Osteoblast (primary cell): ENCODE measurements around the gene CRIP3. TPM values are rescaled to one million over a fixed set of nuclear protein-coding genes. Genes with fewer than 3 reads are reported as not detected.

Experiments
- DNase-seq: peaks from one replicate; pipeline ENCODE4 v3.0.0; 2011; ENCODE audit warnings: low spot score, mixed read lengths; ENCODE audit not compliant: insufficient read length; ENCODE audit errors: missing footprints
- H2AFZ ChIP-seq: 2 replicates; pipeline ENCODE4 v1.6.0; 2011; ENCODE audit warnings: mild to moderate bottlenecking, low read length
- H3K27ac ChIP-seq: 2 replicates; pipeline ENCODE4 v1.5.1; 2011; ENCODE audit warnings: mild to moderate bottlenecking, low read depth, low read length, moderate library complexity
- H3K27me3 ChIP-seq: 2 replicates; pipeline ENCODE4 v1.6.0; 2012; ENCODE audit warnings: mild to moderate bottlenecking, control low read depth, inconsistent platforms, low read length, moderate library complexity; ENCODE audit not compliant: insufficient read depth
- H3K36me3 ChIP-seq: 2 replicates; pipeline ENCODE4 v1.5.1; 2011; ENCODE audit warnings: mild to moderate bottlenecking, low read length, control low read depth, moderate library complexity; ENCODE audit not compliant: insufficient read depth
- H3K4me1 ChIP-seq: 2 replicates; pipeline ENCODE4 v1.5.1; 2011; ENCODE audit warnings: mild to moderate bottlenecking, low read length, control low read depth, moderate library complexity; ENCODE audit not compliant: insufficient read depth
- H3K4me2 ChIP-seq: 2 replicates; pipeline ENCODE4 v1.6.0; 2011; ENCODE audit warnings: mild to moderate bottlenecking, low read length; ENCODE audit not compliant: insufficient read depth
- H3K4me3 ChIP-seq: fragments of 200-600 bp; sonication (generic); 3 replicates; pipeline ENCODE4 v1.5.1; 2012; ENCODE audit warnings: mild to moderate bottlenecking, low read length, inconsistent platforms; ENCODE audit not compliant: insufficient read depth
- H3K79me2 ChIP-seq: 2 replicates; pipeline ENCODE4 v1.6.0; 2012; ENCODE audit warnings: mild to moderate bottlenecking, low read length, control low read depth, inconsistent platforms; ENCODE audit not compliant: insufficient read depth
- H3K9me3 ChIP-seq: 2 replicates; pipeline ENCODE4 v1.5.1; 2011; ENCODE audit warnings: low read depth, low read length, control low read depth
- H4K20me1 ChIP-seq: 2 replicates; pipeline ENCODE4 v1.6.0; 2012; ENCODE audit warnings: mild to moderate bottlenecking, low read length, control low read depth; ENCODE audit not compliant: insufficient read depth
- total RNA-seq: library from RNA; depleted of rRNA; stranded (reverse); fragments of >200 nt; gene quantifications from 2 replicates; pipeline ENCODE4 v1.2.3, GENCODE V29; 2012
- TF ChIP-seq, protein P1 (sequence below): IDR thresholded peaks from 2 replicates; pipeline ENCODE4 v1.5.1; 2011; ENCODE audit warnings: mild to moderate bottlenecking, low read depth, low read length, moderate library complexity; ENCODE audit errors: extremely low read depth

Gene CRIP3
- total RNA-seq, 1 donor = not detected

DNA sequence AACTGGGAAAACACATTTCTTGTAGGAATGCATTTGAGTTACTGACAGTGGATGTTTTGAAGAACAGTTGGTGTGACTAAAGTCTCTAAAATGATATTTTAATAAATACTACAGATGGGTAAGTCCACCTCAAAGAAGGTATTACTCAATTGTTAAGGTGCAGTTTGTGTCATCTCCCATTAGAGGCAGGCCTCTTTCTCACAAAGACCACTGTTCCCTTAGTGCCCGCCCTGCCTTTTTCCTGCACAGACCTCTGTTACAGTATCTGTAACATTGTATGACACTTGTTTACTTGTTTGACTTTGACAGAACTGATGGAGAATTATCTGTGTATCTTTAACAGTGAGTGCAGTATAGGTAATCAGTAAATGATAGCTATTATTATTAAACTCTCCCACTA is 5.2 kb upstream of the CRIP3 start:
- Histone ChIP-seq H3K4me1 (peaks cover 2% of the 10 kb centered on the region), H3K9me3 (no peaks in the 10 kb centered on the region), H3K4me3 (no peak overlapping the region), H2AFZ (no peak overlapping the region), H3K79me2 (no peaks in the 10 kb centered on the region), H3K4me2 (no peak overlapping the region), H4K20me1 (no peaks in the 10 kb centered on the region), H3K27me3 (peaks cover 3% of the 10 kb centered on the region), H3K27ac (no peak overlapping the region), H3K36me3 (no peaks in the 10 kb centered on the region)
- no peak for DNase-seq
- TF ChIP-seq, protein P1, sequence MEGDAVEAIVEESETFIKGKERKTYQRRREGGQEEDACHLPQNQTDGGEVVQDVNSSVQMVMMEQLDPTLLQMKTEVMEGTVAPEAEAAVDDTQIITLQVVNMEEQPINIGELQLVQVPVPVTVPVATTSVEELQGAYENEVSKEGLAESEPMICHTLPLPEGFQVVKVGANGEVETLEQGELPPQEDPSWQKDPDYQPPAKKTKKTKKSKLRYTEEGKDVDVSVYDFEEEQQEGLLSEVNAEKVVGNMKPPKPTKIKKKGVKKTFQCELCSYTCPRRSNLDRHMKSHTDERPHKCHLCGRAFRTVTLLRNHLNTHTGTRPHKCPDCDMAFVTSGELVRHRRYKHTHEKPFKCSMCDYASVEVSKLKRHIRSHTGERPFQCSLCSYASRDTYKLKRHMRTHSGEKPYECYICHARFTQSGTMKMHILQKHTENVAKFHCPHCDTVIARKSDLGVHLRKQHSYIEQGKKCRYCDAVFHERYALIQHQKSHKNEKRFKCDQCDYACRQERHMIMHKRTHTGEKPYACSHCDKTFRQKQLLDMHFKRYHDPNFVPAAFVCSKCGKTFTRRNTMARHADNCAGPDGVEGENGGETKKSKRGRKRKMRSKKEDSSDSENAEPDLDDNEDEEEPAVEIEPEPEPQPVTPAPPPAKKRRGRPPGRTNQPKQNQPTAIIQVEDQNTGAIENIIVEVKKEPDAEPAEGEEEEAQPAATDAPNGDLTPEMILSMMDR = no peak

DNA sequence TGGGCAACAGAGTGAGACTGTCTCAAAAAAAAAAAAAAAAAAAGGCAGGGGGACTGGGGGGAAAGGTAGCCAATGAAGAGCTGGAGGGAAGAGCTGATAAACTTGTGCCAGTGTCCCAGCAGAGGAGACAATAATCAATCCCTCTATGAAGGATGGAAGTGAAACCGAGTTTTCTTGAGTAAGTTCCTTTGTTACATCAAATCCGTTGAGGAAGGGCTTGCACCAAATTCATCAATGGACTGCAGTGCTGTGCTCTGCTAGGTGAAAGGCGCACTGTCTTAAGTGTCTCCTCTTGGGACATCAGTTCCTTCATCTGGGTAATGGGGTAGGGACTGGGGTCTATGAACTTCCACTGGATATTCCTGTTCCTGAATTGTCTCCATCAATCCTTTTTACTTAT is 3.0 kb upstream of the CRIP3 start:
- no peaks in the 10 kb centered on the region for H3K9me3 ChIP-seq
- H3K4me3 ChIP-seq = no peak overlapping the region
- TF ChIP-seq, protein P1 = no peak
- no peak overlapping the region for H3K4me2 ChIP-seq
- no peaks in the 10 kb centered on the region for H3K36me3 ChIP-seq
- no peak for DNase-seq
- H3K4me1 ChIP-seq = peaks cover 10% of the 10 kb centered on the region
- peaks cover 3% of the 10 kb centered on the region for H3K27me3 ChIP-seq
- H2AFZ ChIP-seq = no peak overlapping the region
- H3K79me2 ChIP-seq = no peaks in the 10 kb centered on the region
- no peaks in the 10 kb centered on the region for H4K20me1 ChIP-seq
- H3K27ac ChIP-seq = no peak overlapping the region

DNA sequence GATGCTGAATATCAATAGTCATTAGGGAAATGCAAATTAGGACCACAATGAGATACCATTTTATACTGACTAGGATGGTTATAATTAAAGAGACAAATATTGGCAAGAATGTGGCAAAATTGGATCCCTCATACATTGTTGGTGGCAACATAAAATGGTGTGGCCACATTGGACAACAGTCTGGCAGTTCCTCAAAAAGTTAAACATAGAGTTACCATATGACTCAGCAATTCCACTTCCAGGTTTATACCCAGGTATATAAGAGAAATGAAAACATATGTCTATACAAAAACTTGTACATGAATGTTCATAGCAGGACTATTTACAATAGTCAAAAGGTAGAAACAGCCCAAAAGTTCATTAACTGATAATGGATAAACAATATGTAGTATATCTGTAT is 2.0 kb upstream of the CRIP3 start:
- no peaks in the 10 kb centered on the region for H3K36me3 ChIP-seq
- H2AFZ ChIP-seq = no peak overlapping the region
- peaks cover 3% of the 10 kb centered on the region for H3K27me3 ChIP-seq
- H4K20me1 ChIP-seq = no peaks in the 10 kb centered on the region
- no peak overlapping the region for H3K4me3 ChIP-seq
- no peaks in the 10 kb centered on the region for H3K9me3 ChIP-seq
- H3K27ac ChIP-seq = no peak overlapping the region
- no peaks in the 10 kb centered on the region for H3K79me2 ChIP-seq
- no peak for DNase-seq
- TF ChIP-seq, protein P1 = no peak
- H3K4me2 ChIP-seq = no peak overlapping the region
- H3K4me1 ChIP-seq = peaks cover 10% of the 10 kb centered on the region

DNA sequence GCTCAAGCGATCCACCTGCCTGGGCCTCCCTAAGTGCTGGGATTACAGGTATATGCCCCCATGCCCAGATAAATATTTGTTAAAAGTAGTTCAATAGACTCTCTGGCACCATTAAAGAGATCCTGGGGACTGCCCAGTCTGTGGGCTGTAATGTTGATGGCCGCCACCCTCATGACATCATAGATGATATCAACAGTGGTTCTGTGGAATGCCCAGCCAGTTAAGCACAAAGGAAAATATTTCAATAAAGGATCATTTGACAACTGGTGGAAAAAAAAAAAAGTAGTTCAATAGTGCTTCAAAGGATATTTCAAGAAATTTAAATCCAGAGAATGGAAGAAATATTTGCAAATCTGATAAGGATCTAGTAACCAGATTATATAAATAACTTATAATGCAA is 1.5 kb upstream of the CRIP3 start:
- Histone ChIP-seq H3K4me2 (no peak overlapping the region), H3K27me3 (peaks cover 3% of the 10 kb centered on the region), H4K20me1 (no peaks in the 10 kb centered on the region), H3K4me1 (peaks cover 10% of the 10 kb centered on the region), H3K4me3 (no peak overlapping the region), H3K27ac (no peak overlapping the region), H3K79me2 (no peaks in the 10 kb centered on the region), H3K9me3 (no peaks in the 10 kb centered on the region), H2AFZ (no peak overlapping the region), H3K36me3 (no peaks in the 10 kb centered on the region)
- TF ChIP-seq, protein P1 = no peak
- DNase-seq = no peak
